Measurements from ENCODE around the gene RIMS3.
"Not testable (repeated sequence)": the region's sequence is repeated elsewhere in the genome, so short reads cannot be mapped to it uniquely, and the experiment has no call there.

The RIMS3 gene

DNA sequence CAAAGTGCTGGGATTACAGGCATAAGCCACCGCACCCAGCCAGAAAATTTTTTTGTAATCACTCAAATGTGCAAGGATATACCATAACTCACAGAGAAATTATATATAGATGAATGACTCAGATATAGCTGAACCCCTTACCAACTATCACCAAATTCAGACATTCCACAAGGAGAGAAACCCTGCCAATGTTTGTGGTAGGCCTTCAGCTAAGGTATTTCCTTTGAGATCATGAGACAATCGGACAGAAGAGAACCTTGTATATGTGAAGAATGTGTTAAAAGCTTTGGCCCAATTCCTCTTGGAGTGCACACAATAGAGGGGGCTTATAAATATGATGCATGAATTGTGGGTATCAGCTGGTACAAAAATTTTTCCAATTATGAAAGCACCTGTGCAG, 83.4 kb downstream of the RIMS3 start:
- TF ChIP-seq, protein P1, sequence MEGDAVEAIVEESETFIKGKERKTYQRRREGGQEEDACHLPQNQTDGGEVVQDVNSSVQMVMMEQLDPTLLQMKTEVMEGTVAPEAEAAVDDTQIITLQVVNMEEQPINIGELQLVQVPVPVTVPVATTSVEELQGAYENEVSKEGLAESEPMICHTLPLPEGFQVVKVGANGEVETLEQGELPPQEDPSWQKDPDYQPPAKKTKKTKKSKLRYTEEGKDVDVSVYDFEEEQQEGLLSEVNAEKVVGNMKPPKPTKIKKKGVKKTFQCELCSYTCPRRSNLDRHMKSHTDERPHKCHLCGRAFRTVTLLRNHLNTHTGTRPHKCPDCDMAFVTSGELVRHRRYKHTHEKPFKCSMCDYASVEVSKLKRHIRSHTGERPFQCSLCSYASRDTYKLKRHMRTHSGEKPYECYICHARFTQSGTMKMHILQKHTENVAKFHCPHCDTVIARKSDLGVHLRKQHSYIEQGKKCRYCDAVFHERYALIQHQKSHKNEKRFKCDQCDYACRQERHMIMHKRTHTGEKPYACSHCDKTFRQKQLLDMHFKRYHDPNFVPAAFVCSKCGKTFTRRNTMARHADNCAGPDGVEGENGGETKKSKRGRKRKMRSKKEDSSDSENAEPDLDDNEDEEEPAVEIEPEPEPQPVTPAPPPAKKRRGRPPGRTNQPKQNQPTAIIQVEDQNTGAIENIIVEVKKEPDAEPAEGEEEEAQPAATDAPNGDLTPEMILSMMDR (IDR thresholded peaks at IDR 0.05; ENCODE audit: low read length, missing control alignments): no peak
- H3K4me3 ChIP-seq (replicated peaks; ENCODE audit: low read depth, low read length): no peak overlapping the region
- peak; percentile 37 for DNase-seq (ENCODE audit: low read depth)

DNA sequence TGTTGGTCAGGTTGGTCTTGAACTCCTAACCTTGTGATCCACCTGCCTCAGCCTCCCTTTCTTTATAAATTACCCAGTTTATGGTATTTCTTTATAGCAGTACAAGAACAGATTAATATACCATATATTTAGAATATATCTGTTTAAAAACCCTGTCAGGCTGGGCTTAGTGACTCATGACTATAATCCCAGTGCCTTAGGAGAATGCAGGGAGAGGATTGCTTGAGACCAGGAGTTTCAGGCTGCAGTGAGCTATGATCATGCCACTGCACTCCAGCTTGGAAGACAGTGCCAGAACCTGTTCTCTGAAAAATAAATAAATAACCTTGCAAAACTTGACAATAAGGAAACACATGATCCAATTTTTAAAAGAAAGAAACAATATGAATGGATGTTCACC, 90.1 kb downstream of the RIMS3 start:
- no peak for DNase-seq (ENCODE audit: low read depth)
- H3K4me3 ChIP-seq (replicated peaks; ENCODE audit: low read depth, low read length): no peak overlapping the region
- TF ChIP-seq, protein P1 (IDR thresholded peaks at IDR 0.05; ENCODE audit: low read length, missing control alignments): no peak

DNA sequence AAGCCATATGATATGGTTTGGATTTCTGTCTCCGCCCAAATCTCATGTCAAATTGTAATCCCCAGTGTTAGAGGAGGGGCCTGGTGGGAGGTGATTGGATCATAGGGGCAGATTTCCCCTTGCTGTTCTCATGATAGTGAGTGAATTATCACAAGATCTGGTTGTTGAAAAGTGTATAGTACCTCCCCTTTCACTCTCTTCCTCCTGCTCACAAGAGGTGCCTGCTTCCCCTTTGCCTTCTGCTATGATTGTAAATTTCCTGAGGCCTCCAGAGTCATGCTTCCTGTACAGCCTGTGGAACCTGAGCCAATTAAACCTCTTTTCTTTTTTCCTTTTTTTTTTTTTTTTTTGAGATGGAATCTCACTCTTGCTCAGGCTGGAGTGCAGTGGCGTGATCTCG, 90.7 kb downstream of the RIMS3 start:
- H3K4me3 ChIP-seq (replicated peaks; ENCODE audit: low read depth, low read length): not testable (repeated sequence)
- peak; percentile 42 for DNase-seq (ENCODE audit: low read depth)

Measured in fibroblast of pulmonary artery (primary cell).